NCI-H2081 treated with DMSO at 0.1 percent for 48 hours (cell line): ENCODE results near the gene PEX14.
A peak's percentile ranks its signal among the peaks of the same experiment; 100 is the strongest.
"Not testable (repeated sequence)": the region's sequence is repeated elsewhere in the genome, so short reads cannot be mapped to it uniquely, and the experiment has no call there.

Experiments
- DNase-seq: peaks from one replicate; lab custom pipeline; 2025; lab: John Stamatoyannopoulos, UW

The PEX14 gene

DNA sequence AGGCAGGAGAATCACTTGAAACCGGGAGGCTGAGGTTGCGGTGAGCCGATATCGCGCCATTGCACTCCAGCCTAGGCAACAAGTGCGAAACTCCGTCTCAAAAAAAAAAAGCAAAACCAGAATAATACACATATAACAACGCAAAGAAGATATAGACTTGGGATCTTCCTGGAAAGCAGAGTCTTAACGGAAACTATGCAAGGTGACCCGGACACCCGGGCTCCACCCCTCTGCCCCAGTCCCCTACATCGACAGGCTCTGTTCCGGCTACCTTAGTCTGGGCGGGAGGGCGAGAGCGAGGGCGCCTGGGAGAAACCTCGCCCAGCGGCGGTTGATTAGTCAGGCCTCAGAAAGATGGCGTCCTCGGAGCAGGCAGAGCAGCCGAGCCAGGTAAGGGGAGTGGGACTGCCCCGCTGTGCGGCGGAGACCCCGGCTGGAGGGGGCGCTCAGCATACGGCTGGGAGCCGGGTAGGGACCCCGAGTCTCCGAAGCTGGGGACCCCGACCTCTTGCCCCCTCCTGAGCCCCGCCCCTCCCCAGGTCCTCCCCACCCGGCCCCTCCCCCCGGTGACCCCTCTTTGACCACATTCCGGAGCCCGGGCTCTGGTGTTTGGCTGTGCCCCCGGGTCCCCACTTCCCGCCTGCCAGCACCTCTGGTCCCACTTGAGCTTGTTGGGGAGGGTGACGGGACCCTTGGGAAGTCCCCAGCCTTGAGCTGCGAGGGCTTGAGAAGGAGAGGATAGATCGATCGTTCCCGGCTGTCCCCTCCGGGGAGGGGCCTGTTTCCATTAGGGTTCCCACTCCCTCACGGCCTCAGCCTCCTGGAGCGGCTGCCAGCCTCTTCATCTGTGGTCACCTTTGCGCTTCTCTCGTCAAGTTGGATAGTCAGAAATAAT is at the start of gene PEX14:
TSS of gene PEX14 (plus strand) at position 338 of the 895 bp plus-strand sequence. CDS start at position 355, 17 bp downstream.
- DNase-seq, result peak; percentile 49

DNA sequence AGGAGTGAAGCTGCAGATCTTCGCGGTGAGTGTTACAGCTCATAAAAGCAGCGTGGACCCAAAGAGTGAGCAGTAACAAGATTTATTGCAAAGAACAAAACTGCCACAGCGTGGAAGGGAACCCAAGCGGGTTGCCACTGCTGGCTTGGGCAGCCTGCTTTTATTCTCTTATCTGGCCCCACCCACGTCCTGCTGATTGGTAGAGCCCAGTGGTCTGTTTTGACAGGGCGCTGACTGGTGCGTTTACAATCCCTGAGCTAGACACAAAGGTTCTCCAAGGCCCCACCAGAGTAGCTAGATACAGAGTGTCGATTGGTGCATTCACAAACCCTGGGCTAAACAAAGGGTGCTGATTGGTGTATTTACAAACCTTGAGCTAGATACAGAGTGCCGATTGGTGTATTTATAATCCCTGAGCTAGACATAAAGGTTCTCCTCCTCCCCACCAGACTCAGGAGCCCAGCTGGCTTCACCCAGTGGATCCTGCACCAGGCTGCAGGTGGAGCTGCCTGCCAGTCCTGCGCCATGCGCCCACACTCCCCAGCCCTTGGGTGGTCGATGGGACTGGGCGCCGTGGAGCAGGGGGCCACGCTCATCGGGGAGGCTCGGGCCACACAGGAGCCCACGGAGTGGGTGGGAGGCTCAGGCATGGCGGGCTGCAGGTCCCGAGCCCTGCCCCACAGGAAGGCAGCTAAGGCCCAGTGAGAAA is 48.8 kb upstream of the PEX14 start:
- DNase-seq, result not testable (repeated sequence)

DNA sequence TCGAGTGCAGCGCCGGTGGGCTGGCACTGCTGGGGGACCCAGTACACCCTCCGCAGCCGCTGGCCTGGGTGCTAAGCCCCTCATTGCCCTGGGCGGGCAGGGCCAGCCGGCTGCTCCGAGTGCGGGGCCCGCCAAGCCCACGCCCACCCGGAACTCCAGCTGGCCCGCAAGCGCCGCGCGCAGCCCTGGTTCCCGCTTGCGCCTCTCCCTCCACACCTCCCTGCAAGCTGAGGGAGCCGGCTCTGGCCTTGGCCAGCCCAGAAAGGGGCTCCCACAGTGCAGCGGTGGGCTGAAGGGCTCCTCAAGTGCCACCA is 48.3 kb upstream of the PEX14 start:
- not testable (repeated sequence) for DNase-seq

DNA sequence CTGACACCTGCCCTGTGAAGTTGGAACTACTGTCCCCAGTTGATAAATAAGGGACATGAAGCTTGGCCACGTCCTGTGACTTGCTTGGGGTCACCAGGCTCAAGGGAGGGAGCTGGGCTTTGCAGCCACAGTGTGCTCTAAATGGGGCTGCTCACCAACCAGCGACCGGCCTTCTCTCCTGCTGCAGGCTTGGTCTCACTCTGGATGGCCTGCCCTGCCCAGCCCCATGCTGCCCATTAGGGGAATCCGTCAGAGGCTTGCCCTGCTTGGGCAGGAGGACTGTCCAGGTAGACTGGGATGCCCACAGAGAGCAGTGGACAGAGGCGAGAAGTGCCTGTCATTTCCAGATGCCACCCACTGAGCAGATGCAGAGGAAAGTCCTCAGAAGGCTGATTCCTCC is 45.8 kb upstream of the PEX14 start:
- no peak for DNase-seq

DNA sequence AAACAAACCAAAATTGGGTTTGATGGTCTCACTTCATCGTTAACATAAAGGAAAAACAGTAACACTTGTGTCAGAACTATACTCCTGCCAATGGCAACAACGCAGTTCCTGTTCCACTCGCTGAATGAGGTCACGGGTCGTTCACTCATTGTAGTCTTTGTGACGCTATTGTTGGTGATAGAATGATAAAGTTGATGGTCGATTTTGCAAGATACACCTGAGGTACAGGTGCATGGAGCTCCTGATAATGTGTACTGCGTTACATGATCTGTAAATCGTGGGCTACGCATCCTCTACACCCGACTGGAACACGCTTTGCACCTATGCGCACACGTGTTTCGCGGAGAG is 44.9 kb upstream of the PEX14 start:
- DNase-seq, result no peak

DNA sequence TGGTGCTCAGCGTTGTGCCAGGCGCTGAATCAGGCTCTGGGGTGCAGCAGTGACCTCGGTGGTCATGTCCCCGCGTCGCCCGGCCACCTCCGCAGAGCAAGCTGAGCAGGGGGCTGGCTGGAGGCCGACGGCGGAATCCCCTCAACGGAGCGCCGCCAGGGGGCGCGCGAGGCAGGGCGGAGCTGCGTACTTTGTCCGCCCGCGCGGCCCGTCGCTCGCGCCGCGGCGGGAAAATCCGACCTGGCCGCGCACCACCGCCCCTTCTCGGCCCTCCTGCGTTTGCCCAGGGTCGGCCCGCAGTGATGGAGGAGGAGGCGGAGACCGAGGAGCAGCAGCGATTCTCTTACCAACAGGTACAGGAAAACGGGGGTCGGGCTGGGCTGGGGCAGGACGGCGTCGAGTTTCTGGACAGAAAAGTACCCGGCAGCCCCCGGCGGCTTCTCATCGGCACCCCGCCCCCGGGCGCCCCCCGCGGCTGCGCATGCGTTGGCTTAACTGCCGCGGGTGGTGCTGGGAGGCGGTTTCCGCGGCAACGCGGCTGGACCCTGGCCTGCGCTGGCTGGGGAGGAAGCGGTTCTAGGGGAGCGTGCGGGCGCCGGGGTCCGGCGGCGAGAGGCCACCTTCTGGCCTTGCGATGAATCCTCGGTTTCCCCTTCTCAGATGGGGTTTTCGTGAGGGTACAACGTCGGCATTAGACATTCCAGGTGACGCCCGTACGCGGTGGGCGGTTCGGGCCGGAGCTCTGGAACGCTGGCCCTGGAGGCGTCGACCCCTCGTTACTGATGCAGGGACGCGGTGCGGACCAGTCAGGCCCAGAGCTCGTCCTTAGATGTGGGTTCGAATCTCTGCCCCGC is 44.3 kb upstream of the PEX14 start, which contains the start of gene CENPS:
TSS of gene CENPS (plus strand) at position 218 of the 854 bp plus-strand sequence. CDS start at position 303, 85 bp downstream.
- DNase-seq, result peak; percentile 50

GRCh38 chr1:10431070-10431730 is 43.5 kb upstream of the PEX14 start:
- DNase-seq, result no peak

DNA sequence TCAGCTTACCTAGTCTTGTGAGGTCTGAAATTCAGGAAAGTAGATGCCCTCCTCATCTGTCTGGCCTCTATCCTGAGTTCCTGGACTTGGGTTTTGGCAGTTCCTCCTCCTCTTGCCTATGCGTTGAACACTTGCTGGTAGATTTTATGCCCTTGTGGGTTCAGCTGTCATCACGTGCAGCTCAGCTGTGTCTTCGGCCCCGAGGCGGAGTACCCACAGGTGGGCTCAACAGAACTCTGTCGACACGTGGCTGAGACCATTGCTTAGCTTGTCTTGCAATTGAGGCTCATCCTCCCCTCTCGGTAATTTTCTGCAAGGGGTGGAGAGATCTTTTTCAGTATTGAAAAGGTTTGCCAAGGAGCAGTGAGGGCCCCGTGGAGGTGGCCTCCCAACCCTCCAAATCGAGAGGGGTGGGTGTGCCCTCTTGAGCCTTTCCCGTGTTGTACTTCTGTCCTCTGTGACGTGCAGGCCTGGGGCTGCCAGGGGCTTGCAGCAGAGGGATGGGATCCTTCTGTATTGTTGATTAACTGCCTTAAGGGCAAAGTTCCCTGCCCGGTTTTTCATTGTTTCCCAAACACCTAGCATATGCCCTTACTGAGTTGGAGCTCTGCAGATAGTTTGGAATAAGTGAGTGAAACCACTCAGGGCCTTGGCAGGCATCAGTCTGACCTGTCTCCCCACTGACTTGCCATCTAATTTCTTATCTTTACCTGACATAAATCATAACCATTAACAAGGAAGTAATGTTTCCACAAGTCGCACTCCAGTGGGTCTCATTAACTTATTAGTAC is 41.6 kb upstream of the PEX14 start:
- no peak for DNase-seq

GRCh38 chr1:10433790-10434189 is 41.0 kb upstream of the PEX14 start:
- DNase-seq, result no peak

DNA sequence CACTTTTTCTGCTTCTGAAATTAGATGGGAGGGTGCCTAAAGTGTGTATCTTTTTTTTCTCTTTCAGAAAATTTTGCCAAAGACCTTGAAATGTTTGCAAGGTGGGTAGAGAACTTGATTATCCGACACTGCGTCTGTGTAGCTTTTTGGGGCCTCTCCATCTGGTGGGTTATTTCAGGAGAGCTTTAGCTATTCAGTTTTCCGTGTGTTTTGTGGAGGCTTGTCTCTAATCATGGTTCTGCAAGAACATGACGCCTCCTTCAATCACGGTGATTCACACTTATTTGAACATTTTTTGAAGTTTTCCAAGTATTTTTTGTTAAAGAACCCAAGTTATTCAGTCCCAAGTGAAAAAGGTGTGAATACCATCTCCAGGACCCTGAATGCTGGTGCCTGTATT is 40.2 kb upstream of the PEX14 start:
- DNase-seq, result no peak

- DNase-seq, result no peak
These were observed 37.7 kb upstream of the PEX14 start for GRCh38 chr1:10437052-10437451.

GRCh38 chr1:10438677-10439163 is 36.0 kb upstream of the PEX14 start:
- DNase-seq, result no peak

DNA sequence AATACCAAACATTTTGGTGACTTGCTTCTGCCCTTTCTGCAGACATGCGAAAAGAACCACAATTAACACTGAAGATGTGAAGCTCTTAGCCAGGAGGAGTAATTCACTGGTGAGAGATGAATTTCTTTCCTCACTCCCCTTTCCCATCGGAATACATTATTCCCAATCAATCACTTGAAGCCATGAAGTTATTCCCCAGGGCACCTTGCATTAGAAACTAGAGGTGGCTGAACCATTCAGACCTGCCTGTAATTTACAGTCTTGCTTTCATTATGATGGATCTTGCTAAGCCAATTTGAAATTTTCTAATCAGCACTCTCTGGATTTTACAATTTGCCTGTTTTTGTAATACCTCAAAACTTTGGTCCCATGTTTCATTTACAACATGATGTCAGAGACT is 34.4 kb upstream of the PEX14 start:
- DNase-seq, result no peak

DNA sequence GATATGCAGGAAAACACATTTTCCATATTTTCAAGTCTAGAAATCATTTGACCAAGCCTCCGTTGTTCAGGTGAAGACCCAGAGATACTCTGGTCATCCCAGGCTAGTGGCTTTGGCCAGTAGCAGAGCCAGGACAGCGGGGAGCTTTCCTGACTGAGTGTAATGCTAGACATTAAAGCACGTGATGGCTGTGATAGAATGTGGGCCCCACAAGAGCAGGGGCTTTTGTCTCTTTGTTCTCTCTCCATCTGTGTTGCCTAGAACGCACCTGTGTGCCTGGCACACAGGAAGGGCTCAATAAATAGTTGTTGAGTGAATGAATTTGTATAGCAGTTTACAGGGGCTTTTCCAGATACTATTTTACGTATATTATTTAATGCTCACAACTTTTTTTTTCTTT is 34.0 kb upstream of the PEX14 start:
- DNase-seq, result no peak

GRCh38 chr1:10444248-10444647 is 30.5 kb upstream of the PEX14 start:
- no peak for DNase-seq

GRCh38 chr1:10444795-10445397 is 29.9 kb upstream of the PEX14 start:
- no peak for DNase-seq

- DNase-seq, result no peak
These were observed 27.8 kb upstream of the PEX14 start for GRCh38 chr1:10446790-10447422.

DNA sequence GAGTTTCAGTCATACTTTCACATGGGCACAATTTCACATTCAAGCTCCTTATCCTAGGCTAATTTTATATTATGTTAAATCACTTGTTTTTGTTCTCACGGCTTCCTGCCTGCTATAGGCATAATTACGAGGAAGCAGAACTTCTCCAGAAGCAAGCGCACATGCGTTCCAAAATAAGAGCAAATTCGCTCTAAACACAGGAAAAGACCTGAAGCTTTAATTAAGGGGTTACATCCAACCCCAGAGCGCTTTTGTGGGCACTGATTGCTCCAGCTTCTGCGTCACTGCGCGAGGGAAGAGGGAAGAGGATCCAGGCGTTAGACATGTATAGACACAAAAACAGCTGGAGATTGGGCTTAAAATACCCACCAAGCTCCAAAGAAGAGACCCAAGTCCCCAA is 25.0 kb upstream of the PEX14 start, which contains the start of gene CORT:
TSS of gene CORT (plus strand) at position 281 of the 400 bp plus-strand sequence. CDS start 193 bp downstream, outside the sequence.
- no peak for DNase-seq

- no peak for DNase-seq
These were observed 24.5 kb upstream of the PEX14 start for GRCh38 chr1:10450156-10450814.
